Hair follicular keratinocyte (primary cell): Measurements from ENCODE around the gene SERPINH1. TPM values are rescaled to one million over a fixed set of nuclear protein-coding genes. Genes with fewer than 3 reads are reported as not detected.

Experiments
- total RNA-seq: library from RNA; depleted of rRNA; stranded (reverse); fragments of >200 nt; gene quantifications from 2 replicates; pipeline ENCODE4 v1.2.3, GENCODE V29; 2015

The SERPINH1 gene
- total RNA-seq = 519 and 618 TPM in 2 replicates

DNA sequence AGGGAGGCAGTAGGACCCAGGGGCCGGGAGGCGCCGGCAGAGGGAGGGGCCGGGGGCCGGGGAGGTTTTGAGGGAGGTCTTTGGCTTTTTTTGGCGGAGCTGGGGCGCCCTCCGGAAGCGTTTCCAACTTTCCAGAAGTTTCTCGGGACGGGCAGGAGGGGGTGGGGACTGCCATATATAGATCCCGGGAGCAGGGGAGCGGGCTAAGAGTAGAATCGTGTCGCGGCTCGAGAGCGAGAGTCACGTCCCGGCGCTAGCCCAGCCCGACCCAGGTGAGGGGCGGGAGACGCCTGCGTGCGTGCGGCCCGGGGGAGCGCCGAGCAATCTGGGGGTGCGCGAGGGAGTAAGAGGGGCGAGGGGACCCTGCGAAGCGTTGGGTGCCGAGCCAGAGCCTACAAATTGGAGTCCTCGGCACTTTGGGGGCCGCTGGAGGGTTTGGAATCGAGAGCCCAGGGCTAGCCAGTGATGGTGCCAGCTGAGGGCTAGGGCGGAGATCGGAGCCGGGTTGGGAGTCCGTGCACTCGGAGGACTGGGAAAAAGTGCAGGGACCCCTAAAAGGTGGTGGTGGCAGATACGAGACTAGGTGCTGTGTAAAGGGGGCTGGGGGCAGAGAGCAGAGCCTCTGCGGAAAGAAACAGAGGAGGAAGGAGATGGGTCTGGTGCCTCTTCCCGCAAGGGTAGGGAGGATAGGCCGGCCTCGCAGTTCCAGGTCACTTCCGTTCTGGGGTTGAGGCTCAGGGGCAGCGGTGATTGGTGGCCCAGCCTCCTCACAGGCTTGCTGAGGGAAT, at the start of gene SERPINH1:
TSS of gene SERPINH1 (plus strand) at position 206 of the 788 bp plus-strand sequence. CDS start 4,097 bp downstream, outside the sequence.

DNA sequence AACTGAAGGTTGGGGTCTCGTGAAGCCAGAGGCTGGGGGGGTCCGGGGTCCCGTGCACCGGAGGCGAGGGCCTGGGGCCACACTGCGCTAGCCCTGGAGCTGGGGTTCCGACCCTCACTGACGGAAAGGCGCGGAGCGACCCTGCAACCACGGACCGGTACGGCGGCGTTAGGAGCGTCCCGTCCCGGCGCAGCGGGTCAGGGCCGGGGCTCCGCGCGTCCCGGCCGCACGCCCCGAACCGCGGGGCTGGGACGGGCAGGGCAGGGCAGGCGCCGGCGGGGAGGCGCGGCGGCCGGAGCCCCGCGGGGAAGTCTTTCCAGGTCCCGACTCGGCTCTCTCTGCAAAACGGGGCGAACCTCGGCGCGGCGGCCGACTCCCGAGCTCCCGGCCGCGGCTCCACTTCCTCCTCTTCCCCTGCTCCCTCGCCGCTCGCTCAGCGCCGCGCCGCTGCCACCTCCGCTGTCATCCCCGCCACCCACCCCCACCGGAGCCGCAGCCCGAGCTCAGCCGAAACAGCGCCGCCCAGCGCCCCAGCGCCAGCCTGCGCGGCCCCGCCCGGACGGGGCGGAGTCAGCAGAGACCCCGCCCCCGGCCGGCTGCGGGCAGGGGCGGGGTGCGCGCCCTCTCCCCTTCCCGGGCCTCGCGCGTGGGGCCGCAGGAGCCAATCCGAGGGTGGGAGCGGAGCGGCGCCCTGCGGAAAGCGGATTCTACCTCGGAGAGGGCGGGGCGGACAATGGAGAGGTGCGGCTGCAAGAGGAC, 36.4 kb upstream of the SERPINH1 start, which contains the start of gene GDPD5:
TSS of gene GDPD5 (minus strand) at position 509 of the 759 bp plus-strand sequence. CDS start 48,206 bp downstream, outside the sequence.

Other genes with a start within 250 kb of the SERPINH1 start
- gene ARRB1, start 210.6 kb upstream of the SERPINH1 start, total RNA-seq = 0.19 and 1.9 TPM in 2 replicates
- gene RPS3, start 162.7 kb upstream of the SERPINH1 start, total RNA-seq = 3,766 and 4,158 TPM in 2 replicates
- gene KLHL35, start 129.1 kb upstream of the SERPINH1 start, total RNA-seq = 0.34 and 1.2 TPM in 2 replicates
- gene GDPD5, start 36.3 kb upstream of the SERPINH1 start, total RNA-seq = 0.76 and 7.4 TPM in 2 replicates
- gene MAP6, start 106.8 kb downstream of the SERPINH1 start, total RNA-seq = 0.38 and 1.4 TPM in 2 replicates
- gene MOGAT2, start 155.6 kb downstream of the SERPINH1 start, total RNA-seq = not detected in 2 replicates
- gene DGAT2, start 206.5 kb downstream of the SERPINH1 start, total RNA-seq = 2.3 and 2.4 TPM in 2 replicates